HL-60 (cell line): ENCODE measurements around the gene GAS5.

Source experiments
- DNase-seq, 2 experiments: peaks; one replicate each; pipeline ENCODE4 v3.0.0-alpha.2; 2010 to 2020; ENCODE audit warnings: low read depth in 1 of 2, low spot score in 1 of 2
- H3K27ac ChIP-seq: fragments of 250-450 bp; sonication (Bioruptor Pico); replicated peaks from 2 replicates; pipeline ENCODE4 v1.5.1; 2020; ENCODE audit warnings: mild to moderate bottlenecking, moderate library complexity
- H3K27me3 ChIP-seq: fragments of 250-450 bp; sonication (Bioruptor Pico); 2 replicates; pipeline ENCODE4 v1.5.1; 2021; ENCODE audit warnings: mild to moderate bottlenecking, moderate library complexity; ENCODE audit not compliant: insufficient read depth, poor library complexity, severe bottlenecking
- H3K4me3 ChIP-seq: replicated peaks from 2 replicates; pipeline ENCODE4 v1.5.1; 2011; ENCODE audit warnings: mild to moderate bottlenecking, control low read depth, low read length; ENCODE audit not compliant: insufficient read depth
- CTCF ChIP-seq: IDR thresholded peaks from one replicate; pipeline ENCODE4 v1.5.1; 2011; ENCODE audit warnings: low read length, control low read depth, inconsistent platforms; ENCODE audit not compliant: insufficient read depth
- GABPA ChIP-seq: IDR thresholded peaks from 2 replicates; pipeline ENCODE4 v1.6.1; 2012; ENCODE audit warnings: low read depth
- POLR2AphosphoS5 ChIP-seq: IDR thresholded peaks from 2 replicates; pipeline ENCODE4 v1.6.1; 2012; ENCODE audit warnings: low read depth
- REST ChIP-seq: IDR thresholded peaks from 2 replicates; pipeline ENCODE4 v1.6.1; 2012; ENCODE audit warnings: low read depth; ENCODE audit not compliant: insufficient replicate concordance
- SPI1 ChIP-seq: IDR thresholded peaks from 2 replicates; pipeline ENCODE4 v1.6.1; 2012; ENCODE audit warnings: low read depth, mild to moderate bottlenecking, borderline replicate concordance

GAS5 gene

GRCh38 chr1:173878251-173878650, 10.5 kb upstream of the GAS5 start:
- Histone ChIP-seq H3K27ac (no peak overlapping the region), H3K27me3 (no peaks in the 10 kb centered on the region), H3K4me3 (no peak overlapping the region)
- DNase-seq = no peak
- TF ChIP-seq CTCF (no peak), SPI1 (no peak), GABPA (no peak), REST (no peak), POLR2AphosphoS5 (no peak)

GRCh38 chr1:173876732-173877131, 8.9 kb upstream of the GAS5 start:
- no peak for DNase-seq
- Histone ChIP-seq H3K4me3 (no peak overlapping the region), H3K27me3 (no peaks in the 10 kb centered on the region), H3K27ac (no peak overlapping the region)
- TF ChIP-seq CTCF = no peak
- no peak for TF ChIP-seq SPI1
- no peak for TF ChIP-seq REST
- TF ChIP-seq POLR2AphosphoS5 = no peak
- TF ChIP-seq GABPA = no peak

- no peak for DNase-seq
- Histone ChIP-seq H3K27ac (no peak overlapping the region), H3K4me3 (no peak overlapping the region), H3K27me3 (no peaks in the 10 kb centered on the region)
- TF ChIP-seq POLR2AphosphoS5 (no peak), SPI1 (no peak), CTCF (no peak), GABPA (no peak), REST (no peak)
Observed at GRCh38 chr1:173871500-173871899, 3.7 kb upstream of the GAS5 start.
